Skeletal muscle satellite cell (primary cell): ENCODE data around the gene EPM2A.

Experiments used
- H3K27me3 ChIP-seq: 2 replicates; pipeline ENCODE4 v1.7.0; 2013; ENCODE audit warnings: low read length; ENCODE audit not compliant: control insufficient read depth, insufficient read depth
- H3K36me3 ChIP-seq: 2 replicates; pipeline ENCODE4 v1.7.0; 2013; ENCODE audit warnings: mild to moderate bottlenecking, control low read depth, low read length; ENCODE audit not compliant: insufficient read depth
- H3K4me1 ChIP-seq: 2 replicates; pipeline ENCODE4 v1.7.0; 2013; ENCODE audit warnings: low read length; ENCODE audit not compliant: control insufficient read depth, insufficient read depth
- H3K4me2 ChIP-seq: 2 replicates; pipeline ENCODE4 v1.7.0; 2013; ENCODE audit warnings: mild to moderate bottlenecking, low read length
- H3K4me3 ChIP-seq: 2 replicates; pipeline ENCODE4 v1.7.0; 2013; ENCODE audit warnings: low read length
- H3K9ac ChIP-seq: 2 replicates; pipeline ENCODE4 v1.7.0; 2013; ENCODE audit warnings: mild to moderate bottlenecking, low read depth, low read length, moderate library complexity
- H3K9me3 ChIP-seq: replicated peaks from 2 replicates; pipeline ENCODE4 v1.7.0; 2013; ENCODE audit warnings: mild to moderate bottlenecking, control low read depth, low read length

EPM2A gene

GRCh38 chr6:145629478-145629877 lies 105.8 kb downstream of the EPM2A start:
- Histone ChIP-seq H3K4me2 (no peak overlapping the region), H3K4me1 (no peaks in the 10 kb centered on the region), H3K9me3 (no peaks in the 10 kb centered on the region), H3K9ac (no peak overlapping the region), H3K36me3 (no peaks in the 10 kb centered on the region), H3K27me3 (no peaks in the 10 kb centered on the region), H3K4me3 (no peak overlapping the region)

GRCh38 chr6:145627451-145627850 lies 107.9 kb downstream of the EPM2A start:
- Histone ChIP-seq H3K9ac (no peak overlapping the region), H3K4me3 (no peak overlapping the region), H3K36me3 (no peaks in the 10 kb centered on the region), H3K4me1 (no peaks in the 10 kb centered on the region), H3K4me2 (no peak overlapping the region), H3K27me3 (no peaks in the 10 kb centered on the region), H3K9me3 (no peaks in the 10 kb centered on the region)

- Histone ChIP-seq H3K36me3 (no peaks in the 10 kb centered on the region), H3K4me3 (no peak overlapping the region), H3K9me3 (no peaks in the 10 kb centered on the region), H3K4me1 (no peaks in the 10 kb centered on the region), H3K4me2 (no peak overlapping the region), H3K9ac (no peak overlapping the region), H3K27me3 (no peaks in the 10 kb centered on the region)
Measured at GRCh38 chr6:145626857-145627256, 108.5 kb downstream of the EPM2A start.

- no peak overlapping the region for H3K4me2 ChIP-seq
- H3K4me1 ChIP-seq: no peaks in the 10 kb centered on the region
- H3K4me3 ChIP-seq: no peak overlapping the region
- no peaks in the 10 kb centered on the region for H3K27me3 ChIP-seq
- H3K36me3 ChIP-seq: no peaks in the 10 kb centered on the region
- H3K9me3 ChIP-seq: no peaks in the 10 kb centered on the region
- no peak overlapping the region for H3K9ac ChIP-seq
Measured at GRCh38 chr6:145623231-145623630, 112.1 kb downstream of the EPM2A start.

GRCh38 chr6:145621776-145622175 lies 113.5 kb downstream of the EPM2A start:
- H3K4me3 ChIP-seq: no peak overlapping the region
- H3K36me3 ChIP-seq: no peaks in the 10 kb centered on the region
- H3K4me1 ChIP-seq: no peaks in the 10 kb centered on the region
- H3K9ac ChIP-seq: no peak overlapping the region
- no peaks in the 10 kb centered on the region for H3K9me3 ChIP-seq
- no peaks in the 10 kb centered on the region for H3K27me3 ChIP-seq
- no peak overlapping the region for H3K4me2 ChIP-seq

GRCh38 chr6:145620088-145620487 lies 115.2 kb downstream of the EPM2A start:
- H3K4me2 ChIP-seq: no peak overlapping the region
- H3K36me3 ChIP-seq: no peaks in the 10 kb centered on the region
- H3K9ac ChIP-seq: no peak overlapping the region
- H3K4me1 ChIP-seq: no peaks in the 10 kb centered on the region
- no peak overlapping the region for H3K4me3 ChIP-seq
- H3K27me3 ChIP-seq: no peaks in the 10 kb centered on the region
- no peaks in the 10 kb centered on the region for H3K9me3 ChIP-seq

- Histone ChIP-seq H3K4me2 (no peak overlapping the region), H3K9ac (no peak overlapping the region), H3K4me3 (no peak overlapping the region), H3K4me1 (no peaks in the 10 kb centered on the region), H3K36me3 (no peaks in the 10 kb centered on the region), H3K27me3 (no peaks in the 10 kb centered on the region), H3K9me3 (no peaks in the 10 kb centered on the region)
Measured at GRCh38 chr6:145609521-145609920, 125.8 kb downstream of the EPM2A start.

GRCh38 chr6:145608850-145609249 lies 126.5 kb downstream of the EPM2A start:
- Histone ChIP-seq H3K4me1 (no peaks in the 10 kb centered on the region), H3K27me3 (no peaks in the 10 kb centered on the region), H3K9me3 (no peaks in the 10 kb centered on the region)

GRCh38 chr6:145603991-145604390 lies 131.3 kb downstream of the EPM2A start:
- no peaks in the 10 kb centered on the region for H3K4me1 ChIP-seq
- H3K36me3 ChIP-seq: no peaks in the 10 kb centered on the region
- no peak overlapping the region for H3K9ac ChIP-seq
- H3K4me2 ChIP-seq: no peak overlapping the region
- no peaks in the 10 kb centered on the region for H3K9me3 ChIP-seq
- no peak overlapping the region for H3K4me3 ChIP-seq
- no peaks in the 10 kb centered on the region for H3K27me3 ChIP-seq

More at GRCh38 chr6:145608850-145609249, 126.5 kb downstream of the EPM2A start:
- Histone ChIP-seq H3K9ac (no peak overlapping the region), H3K4me3 (no peak overlapping the region), H3K36me3 (no peaks in the 10 kb centered on the region), H3K4me2 (no peak overlapping the region)

GRCh38 chr6:145603424-145603833 lies 131.9 kb downstream of the EPM2A start:
- H3K27me3 ChIP-seq: no peaks in the 10 kb centered on the region
- no peaks in the 10 kb centered on the region for H3K36me3 ChIP-seq
- no peaks in the 10 kb centered on the region for H3K9me3 ChIP-seq
- no peak overlapping the region for H3K4me3 ChIP-seq
- H3K4me2 ChIP-seq: no peak overlapping the region
- H3K4me1 ChIP-seq: no peaks in the 10 kb centered on the region
- H3K9ac ChIP-seq: no peak overlapping the region

- Histone ChIP-seq H3K27me3 (no peaks in the 10 kb centered on the region), H3K4me1 (no peaks in the 10 kb centered on the region), H3K4me2 (no peak overlapping the region), H3K4me3 (no peak overlapping the region), H3K9me3 (no peaks in the 10 kb centered on the region), H3K9ac (no peak overlapping the region), H3K36me3 (no peaks in the 10 kb centered on the region)
Measured at GRCh38 chr6:145602726-145603326, 132.5 kb downstream of the EPM2A start.

- no peak overlapping the region for H3K4me3 ChIP-seq
- H3K9me3 ChIP-seq: no peaks in the 10 kb centered on the region
- no peak overlapping the region for H3K4me2 ChIP-seq
- no peak overlapping the region for H3K9ac ChIP-seq
- H3K36me3 ChIP-seq: no peaks in the 10 kb centered on the region
- H3K4me1 ChIP-seq: no peaks in the 10 kb centered on the region
- no peaks in the 10 kb centered on the region for H3K27me3 ChIP-seq
Measured at GRCh38 chr6:145601397-145601796, 133.9 kb downstream of the EPM2A start.
